HEK293 (cell line): ENCODE measurements around the gene MAGI1.

Experiments used
- CTCF ChIA-PET: fragments of 350-600 bp; formaldehyde crosslinking; extraction: SDS; loops from one replicate; lab custom pipeline; 2021; ENCODE audit warnings: antibody characterized with exemption; lab: Yijun Ruan, JAX
- POLR2A ChIA-PET: fragments of 300-600 bp; formaldehyde crosslinking; extraction: SDS; loops from one replicate; lab custom pipeline; 2020; ENCODE audit warnings: antibody characterized with exemption, inconsistent platforms; lab: Yijun Ruan, JAX
- H3K27ac ChIP-seq: fragments of 200-500 bp; sonication (Bioruptor generic); 2 replicates; pipeline ENCODE4 v1.5.1; 2014; ENCODE audit warnings: low read depth, low read length, control low read depth, inconsistent platforms; ENCODE audit errors: extremely low read depth
- H3K36me3 ChIP-seq, 2 experiments: fragments of 200-500 bp in 1 of 2; sonication (Bioruptor generic) in 1 of 2; 1 replicate in 1 of 2; 2 replicates in 1 of 2; pipeline ENCODE4 v1.5.1; 2014 to 2017; ENCODE audit warnings: inconsistent platforms in 2 of 2, low read length in 2 of 2; ENCODE audit not compliant: control insufficient read depth in 2 of 2, insufficient read depth in 1 of 2
- H3K4me1 ChIP-seq: fragments of 200-500 bp; sonication (Bioruptor generic); 2 replicates; pipeline ENCODE4 v1.5.1; 2014; ENCODE audit warnings: mild to moderate bottlenecking, low read length, inconsistent platforms; ENCODE audit not compliant: control insufficient read depth, insufficient read depth
- H3K4me3 ChIP-seq: 2 replicates; pipeline ENCODE4 v1.5.1; 2011; ENCODE audit warnings: low read depth, mild to moderate bottlenecking, control low read depth, low read length, moderate library complexity
- H3K9me3 ChIP-seq: fragments of 200-500 bp; sonication (Bioruptor generic); 2 replicates; pipeline ENCODE4 v1.5.1; 2014; ENCODE audit warnings: low read depth, low read length, inconsistent platforms; ENCODE audit not compliant: control insufficient read depth, insufficient read depth
- AEBP2 ChIP-seq: fragments of 450-650 bp; formaldehyde crosslinking; IDR thresholded peaks from 2 replicates; pipeline ENCODE4 v1.5.1; 2016; ENCODE audit warnings: missing biosample characterization, missing genetic modification characterization, borderline replicate concordance
- BCL11A ChIP-seq: fragments of 450-650 bp; formaldehyde crosslinking; IDR thresholded peaks from 2 replicates; pipeline ENCODE4 v1.5.1; 2016; ENCODE audit warnings: low read depth, missing biosample characterization, missing genetic modification characterization
- BCL6B ChIP-seq: fragments of 450-650 bp; formaldehyde crosslinking; IDR thresholded peaks from 2 replicates; pipeline ENCODE4 v1.5.1; 2017; ENCODE audit warnings: missing biosample characterization, missing genetic modification characterization
- ELK4 ChIP-seq: IDR thresholded peaks from 2 replicates; pipeline ENCODE4 v1.6.1; 2011; ENCODE audit warnings: mild to moderate bottlenecking, low read depth, low read length, borderline replicate concordance
- GFI1B ChIP-seq: fragments of 450-650 bp; formaldehyde crosslinking; IDR thresholded peaks from 2 replicates; pipeline ENCODE4 v1.5.1; 2016; ENCODE audit warnings: missing biosample characterization, missing genetic modification characterization
- HOXC10 ChIP-seq: sonication (generic); formaldehyde crosslinking; IDR thresholded peaks from 2 replicates; pipeline ENCODE4 v1.8.1; 2023; ENCODE audit warnings: mild to moderate bottlenecking, missing genetic modification reagents
- MYNN ChIP-seq: fragments of 450-650 bp; formaldehyde crosslinking; IDR thresholded peaks from 2 replicates; pipeline ENCODE4 v1.5.1; 2016; ENCODE audit warnings: missing biosample characterization, missing genetic modification characterization, borderline replicate concordance
- ZBTB26 ChIP-seq: fragments of 450-650 bp; formaldehyde crosslinking; optimal IDR thresholded peaks from 2 replicates; pipeline ENCODE3; 2016; ENCODE audit warnings: missing biosample characterization, mild to moderate bottlenecking, missing genetic modification characterization
- ZIC2 ChIP-seq: fragments of 450-650 bp; formaldehyde crosslinking; IDR thresholded peaks from 2 replicates; pipeline ENCODE4 v1.5.1; 2016; ENCODE audit warnings: missing biosample characterization, missing genetic modification characterization
- ZNF10 ChIP-seq: fragments of 450-650 bp; formaldehyde crosslinking; IDR thresholded peaks from 2 replicates; pipeline ENCODE4 v1.5.1; 2017; ENCODE audit warnings: missing biosample characterization, missing genetic modification characterization
- ZNF140 ChIP-seq: fragments of 450-650 bp; formaldehyde crosslinking; IDR thresholded peaks from 2 replicates; pipeline ENCODE4 v1.5.1; 2016; ENCODE audit warnings: missing biosample characterization, missing genetic modification characterization
- ZNF174 ChIP-seq: fragments of 450-650 bp; formaldehyde crosslinking; IDR thresholded peaks from 2 replicates; pipeline ENCODE4 v1.5.0; 2017; ENCODE audit warnings: missing biosample characterization, mild to moderate bottlenecking, missing genetic modification characterization
- ZNF202 ChIP-seq: fragments of 450-650 bp; formaldehyde crosslinking; IDR thresholded peaks from 2 replicates; pipeline ENCODE4 v1.5.1; 2016; ENCODE audit warnings: missing biosample characterization, missing genetic modification characterization, borderline replicate concordance
- ZNF274 ChIP-seq, 2 experiments: fragments of 200-500 bp in 1 of 2; fragments of 450-650 bp in 1 of 2; sonication (Bioruptor generic) in 1 of 2; formaldehyde crosslinking in 1 of 2; IDR thresholded peaks; 2 replicates each; pipeline versions ENCODE4 v1.5.1 to v1.6.1; 2014 to 2016; ENCODE audit warnings: borderline replicate concordance in 1 of 2, inconsistent platforms in 1 of 2, low read length in 1 of 2, missing biosample characterization in 1 of 2, missing genetic modification characterization in 1 of 2
- ZNF280D ChIP-seq: fragments of 450-650 bp; formaldehyde crosslinking; IDR thresholded peaks from 2 replicates; pipeline ENCODE4 v1.5.1; 2016; ENCODE audit warnings: missing biosample characterization, missing genetic modification characterization
- ZNF302 ChIP-seq: fragments of 450-650 bp; formaldehyde crosslinking; IDR thresholded peaks from 2 replicates; pipeline ENCODE4 v1.5.1; 2016; ENCODE audit warnings: missing biosample characterization, missing genetic modification characterization, low read depth
- ZNF426 ChIP-seq: fragments of 450-650 bp; formaldehyde crosslinking; IDR thresholded peaks from 2 replicates; pipeline ENCODE4 v1.5.1; 2017; ENCODE audit warnings: missing biosample characterization, missing genetic modification characterization, mild to moderate bottlenecking, inconsistent platforms, moderate library complexity
- ZNF544 ChIP-seq: fragments of 450-650 bp; formaldehyde crosslinking; IDR thresholded peaks from 2 replicates; pipeline ENCODE4 v1.5.0; 2017; ENCODE audit warnings: missing biosample characterization, missing genetic modification characterization
- ZNF555 ChIP-seq: fragments of 450-650 bp; formaldehyde crosslinking; conservative IDR thresholded peaks from 2 replicates; pipeline ENCODE4 v1.5.1; 2017; ENCODE audit warnings: missing biosample characterization, mild to moderate bottlenecking, missing genetic modification characterization, inconsistent platforms
- ZNF558 ChIP-seq: fragments of 450-650 bp; formaldehyde crosslinking; IDR thresholded peaks from 2 replicates; pipeline ENCODE4 v1.5.1; 2016; ENCODE audit warnings: missing biosample characterization, missing genetic modification characterization
- ZNF580 ChIP-seq: fragments of 450-650 bp; formaldehyde crosslinking; IDR thresholded peaks from 2 replicates; pipeline ENCODE4 v1.5.1; 2016; ENCODE audit warnings: missing biosample characterization, missing genetic modification characterization
- ZNF624 ChIP-seq: fragments of 450-650 bp; formaldehyde crosslinking; IDR thresholded peaks from 2 replicates; pipeline ENCODE4 v1.5.1; 2017; ENCODE audit warnings: missing biosample characterization, missing genetic modification characterization
- ZNF629 ChIP-seq: fragments of 450-650 bp; formaldehyde crosslinking; IDR thresholded peaks from 2 replicates; pipeline ENCODE4 v1.5.1; 2017; ENCODE audit warnings: missing biosample characterization, missing genetic modification characterization
- ZNF768 ChIP-seq: fragments of 450-650 bp; formaldehyde crosslinking; IDR thresholded peaks from 2 replicates; pipeline ENCODE4 v1.5.1; 2018; ENCODE audit warnings: missing biosample characterization, mild to moderate bottlenecking, missing genetic modification characterization
- ZNF777 ChIP-seq: fragments of 450-650 bp; formaldehyde crosslinking; IDR thresholded peaks from 2 replicates; pipeline ENCODE4 v1.5.1; 2017; ENCODE audit warnings: missing biosample characterization, missing genetic modification characterization, borderline replicate concordance
- ZNF830 ChIP-seq: fragments of 450-650 bp; IDR thresholded peaks from 2 replicates; pipeline ENCODE4 v1.5.0; 2018; ENCODE audit warnings: missing biosample characterization, missing genetic modification characterization, low read depth, mild to moderate bottlenecking, moderate library complexity

Gene MAGI1

GRCh38 chr3:65901226-65901625 lies 137.5 kb downstream of the MAGI1 start:
- Histone ChIP-seq H3K4me1 (no peaks in the 10 kb centered on the region), H3K36me3 (no peaks in the 10 kb centered on the region), H3K27ac (no peak overlapping the region), H3K9me3 (no peaks in the 10 kb centered on the region), H3K4me3 (no peak overlapping the region)
- ChIA-PET POLR2A (no interaction called here), CTCF (no interaction called here)
- TF ChIP-seq ZIC2, result no peak
- TF ChIP-seq BCL11A (tag by site-specific recombination), result no peak
- TF ChIP-seq ZNF426 (tag by site-specific recombination), result no peak
- TF ChIP-seq ZNF777 (tag by site-specific recombination), result no peak
- no peak for TF ChIP-seq AEBP2 (tag by site-specific recombination)
- TF ChIP-seq ZNF302 (tag by site-specific recombination), result no peak
- no peak for TF ChIP-seq ZNF10
- TF ChIP-seq ZNF558, result no peak
- no peak for TF ChIP-seq ZBTB26 (tag by site-specific recombination)
- no peak for TF ChIP-seq ZNF174 (tag by site-specific recombination)
- TF ChIP-seq BCL6B (tag by site-specific recombination), result no peak
- TF ChIP-seq ZNF830, result no peak
- no peak for TF ChIP-seq ELK4
- TF ChIP-seq GFI1B (tag by site-specific recombination), result no peak
- TF ChIP-seq ZNF202 (tag by site-specific recombination), result no peak
- TF ChIP-seq ZNF629 (tag by site-specific recombination), result no peak
- TF ChIP-seq, all 188 proteins: peak for 0

GRCh38 chr3:65899226-65899625 lies 139.5 kb downstream of the MAGI1 start:
- H3K27ac ChIP-seq, result no peak overlapping the region
- CTCF ChIA-PET, result interaction anchor here (0.6 to 1.4 kb wide), 2 partner anchors 10 to 318 kb away, joined by 3 to 4 read pairs; no protein-coding TSS in a partner anchor
- TF ChIP-seq ZNF140 (no peak), ZNF280D (tag by site-specific recombination) (no peak), ZNF624 (tag by site-specific recombination) (no peak), ZNF555 (tag by site-specific recombination) (no peak), HOXC10 (CRISPR knock-in tag) (no peak), ZNF768 (tag by site-specific recombination) (no peak), ZNF544 (tag by site-specific recombination) (no peak), ZNF580 (tag by site-specific recombination) (no peak), ZNF274 (IDR thresholded peaks at IDR 0.05; ENCODE audit: low read length) (no peak), ZNF274 (tag by site-specific recombination; IDR thresholded peaks at IDR 0.05; ENCODE audit: borderline replicate concordance) (no peak), MYNN (tag by site-specific recombination) (no peak)
- TF ChIP-seq, all 188 proteins: peak for 0
- Histone ChIP-seq H3K4me1 (no peaks in the 10 kb centered on the region), H3K36me3 (no peaks in the 10 kb centered on the region), H3K4me3 (no peak overlapping the region), H3K9me3 (no peaks in the 10 kb centered on the region)
- POLR2A ChIA-PET, result no interaction called here
